ENCODE results near the gene PLAAT2.
A peak's percentile ranks its signal among the peaks of the same experiment; 100 is the strongest.
"Not testable (repeated sequence)": the region's sequence is repeated elsewhere in the genome, so short reads cannot be mapped to it uniquely, and the experiment has no call there.

The PLAAT2 gene

DNA sequence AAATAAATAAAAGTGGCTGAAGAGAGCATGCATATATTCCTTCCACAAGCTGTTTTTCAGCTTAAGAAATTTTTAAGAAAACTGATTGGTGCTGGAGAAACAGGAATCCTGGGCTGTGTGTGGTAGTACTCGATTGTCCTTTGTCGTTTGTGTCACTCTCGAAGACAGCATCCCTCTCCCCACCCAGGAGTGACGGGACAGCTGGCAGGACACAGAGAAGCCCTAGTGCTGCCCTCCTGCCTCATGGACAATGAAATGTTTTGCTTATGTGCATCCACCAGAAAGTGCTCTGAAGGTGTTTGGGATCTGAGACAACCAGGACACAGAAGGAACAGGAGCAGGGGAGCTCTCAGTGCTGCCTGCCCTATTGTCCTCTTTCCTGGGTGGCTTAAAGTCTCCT, 13.8 kb downstream of the PLAAT2 start:
- DNase-seq (ENCODE audit: low spot score) = no peak

GRCh38 chr11:63548178-63548577, 15.0 kb downstream of the PLAAT2 start:
- DNase-seq (ENCODE audit: low spot score) = no peak

- DNase-seq (ENCODE audit: low spot score) = no peak
Measured at GRCh38 chr11:63547061-63547460, 16.1 kb downstream of the PLAAT2 start.

GRCh38 chr11:63543711-63544110, 19.5 kb downstream of the PLAAT2 start:
- no peak for DNase-seq (ENCODE audit: low spot score)

GRCh38 chr11:63542506-63542905, 20.7 kb downstream of the PLAAT2 start:
- DNase-seq (ENCODE audit: low spot score) = not testable (repeated sequence)

DNA sequence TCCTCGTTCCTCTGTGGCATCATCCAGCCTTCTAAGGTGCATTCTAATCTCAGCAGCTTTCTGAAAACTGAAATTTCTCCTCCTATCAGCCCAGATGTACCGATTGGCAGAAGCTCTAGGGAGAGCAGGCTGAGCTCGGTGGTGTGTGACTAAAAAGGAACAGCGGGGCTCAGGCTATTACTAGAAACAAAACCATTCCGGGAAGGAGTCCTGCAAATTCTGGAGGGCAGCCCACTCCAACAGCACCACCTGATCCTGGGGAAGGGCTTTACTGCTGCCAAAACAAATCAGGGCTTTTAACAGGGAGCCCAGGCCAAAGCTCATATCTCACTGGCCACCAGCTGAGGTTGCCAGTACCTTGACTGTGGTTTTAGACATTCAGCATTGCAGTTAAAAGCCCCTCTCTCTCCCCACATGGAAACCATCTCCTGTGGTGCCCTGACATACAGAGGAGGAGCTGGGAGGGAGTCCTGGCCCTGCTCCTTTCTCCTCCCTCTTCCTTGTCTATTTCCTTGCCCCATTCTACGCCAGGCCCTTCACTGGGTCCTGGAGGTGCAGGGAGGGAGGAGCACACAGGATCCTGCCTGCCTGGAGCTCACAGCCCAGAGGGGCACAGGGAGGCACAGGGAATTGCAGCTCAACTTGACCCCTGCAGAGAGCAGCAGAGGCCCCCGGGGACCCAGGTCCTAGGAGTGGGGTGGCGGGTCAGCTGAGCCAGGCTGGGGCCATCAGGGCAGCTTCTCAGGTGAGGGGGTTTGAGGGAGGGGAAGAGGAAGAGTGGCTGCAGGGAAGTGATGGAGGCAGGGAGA, 25.7 kb downstream of the PLAAT2 start:
- DNase-seq (ENCODE audit: low spot score) = no peak

GRCh38 chr11:63536669-63537292, 26.4 kb downstream of the PLAAT2 start, which contains the start of gene PLAAT4:
PLAAT4 (plus strand) TSS chr11:63536808; CDS start chr11:63536869, 61 bp downstream.
- peak; percentile 4 for DNase-seq (ENCODE audit: low spot score)

GRCh38 chr11:63535734-63536133, 27.4 kb downstream of the PLAAT2 start:
- peak; percentile 47 for DNase-seq (ENCODE audit: low spot score)

DNA sequence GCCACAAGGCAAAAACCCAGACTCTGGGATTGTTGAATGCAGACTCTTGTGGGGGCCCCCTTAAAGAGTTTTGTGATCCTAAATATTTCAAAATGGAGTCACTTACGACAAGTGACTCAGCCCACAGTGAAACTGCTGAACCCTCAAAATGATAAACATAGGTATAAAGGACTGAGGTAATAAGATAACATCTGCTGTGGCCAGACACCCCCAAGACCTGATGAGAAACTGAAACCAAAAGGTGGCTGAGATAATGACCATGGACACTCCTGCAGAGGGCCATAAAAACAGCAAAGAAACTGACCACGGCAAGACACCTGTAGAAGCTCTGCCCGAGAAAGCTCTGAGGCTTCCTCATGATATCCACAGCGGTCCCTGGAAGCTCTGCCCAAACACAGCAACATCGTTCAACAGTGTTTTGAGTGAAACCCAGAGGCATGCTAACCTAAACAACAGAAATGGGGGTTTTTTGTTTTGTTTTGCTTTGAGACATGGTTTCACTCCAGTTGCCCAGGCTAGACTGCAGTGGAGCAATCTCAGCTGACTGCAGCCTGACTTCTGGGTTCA, 28.2 kb downstream of the PLAAT2 start:
- no peak for DNase-seq (ENCODE audit: low spot score)

DNA sequence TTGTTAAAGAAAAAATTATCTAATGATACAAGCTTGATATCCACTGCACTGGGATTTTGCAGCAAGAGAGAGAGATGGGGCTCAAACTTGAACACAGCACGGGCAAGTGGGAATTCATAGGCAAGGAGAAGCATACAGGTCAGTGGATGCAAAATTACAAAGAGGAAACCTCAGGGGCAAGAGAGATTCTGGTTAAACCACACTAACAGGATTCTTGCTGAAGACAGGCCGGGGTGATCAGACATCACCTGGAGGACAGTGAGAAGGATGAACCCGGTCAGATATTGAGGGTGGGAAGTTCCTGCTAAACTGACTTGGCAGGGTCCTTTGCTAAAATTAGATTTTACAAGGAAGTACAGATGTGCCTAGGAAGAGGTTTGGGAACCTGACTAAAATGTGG, 29.1 kb downstream of the PLAAT2 start:
- DNase-seq (ENCODE audit: low spot score) = no peak

DNA sequence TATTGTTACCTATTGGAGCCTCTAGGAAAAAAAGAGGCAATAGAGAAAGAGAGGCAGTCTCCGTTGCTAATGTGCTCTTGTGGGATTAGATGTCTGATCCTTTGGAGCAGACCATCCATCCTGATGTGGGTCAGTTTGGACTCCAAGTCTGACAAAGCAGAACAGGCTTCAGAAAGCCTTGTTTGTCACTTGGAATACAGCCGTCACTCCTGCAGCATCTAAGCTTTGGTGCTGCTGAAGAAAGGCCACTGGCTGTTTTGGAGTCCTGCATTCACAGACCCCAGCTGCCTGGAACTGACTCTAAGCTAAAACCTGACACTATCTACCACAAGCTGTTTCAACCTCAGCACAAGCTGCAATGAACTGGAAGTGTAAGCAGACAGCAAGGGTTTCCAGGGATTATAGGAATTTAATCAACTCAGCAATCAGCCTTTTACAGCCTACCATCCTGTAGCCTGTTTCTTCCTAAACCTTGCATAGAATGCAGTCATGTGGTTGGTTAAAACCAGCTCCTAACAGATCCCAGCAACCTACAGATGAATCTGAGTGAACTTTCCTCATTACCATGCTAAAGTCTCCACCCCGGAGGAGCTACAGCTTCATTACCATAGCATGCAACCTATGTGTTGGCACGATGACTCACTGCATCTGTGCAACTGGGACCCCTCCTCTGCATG, 30.2 kb downstream of the PLAAT2 start:
- no peak for DNase-seq (ENCODE audit: low spot score)

DNA sequence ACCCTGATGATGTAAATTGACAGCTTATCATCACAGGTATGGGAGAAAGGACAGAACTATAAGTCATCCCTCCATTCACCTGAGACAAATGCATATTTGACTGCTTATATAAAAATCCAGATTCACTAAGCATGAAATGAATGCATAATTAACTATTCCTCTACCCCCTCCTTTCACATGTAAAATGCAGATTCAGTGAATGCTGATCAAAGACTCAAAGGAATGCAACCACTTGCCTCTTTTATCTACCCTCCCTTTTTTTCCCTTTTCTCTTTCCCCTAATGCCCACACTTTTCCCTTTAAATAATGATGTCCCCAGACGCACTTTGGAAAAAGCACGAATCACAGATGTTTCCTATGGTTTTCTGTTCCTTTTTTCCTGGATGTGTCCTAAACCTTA, 31.1 kb downstream of the PLAAT2 start:
- DNase-seq (ENCODE audit: low spot score) = no peak

DNA sequence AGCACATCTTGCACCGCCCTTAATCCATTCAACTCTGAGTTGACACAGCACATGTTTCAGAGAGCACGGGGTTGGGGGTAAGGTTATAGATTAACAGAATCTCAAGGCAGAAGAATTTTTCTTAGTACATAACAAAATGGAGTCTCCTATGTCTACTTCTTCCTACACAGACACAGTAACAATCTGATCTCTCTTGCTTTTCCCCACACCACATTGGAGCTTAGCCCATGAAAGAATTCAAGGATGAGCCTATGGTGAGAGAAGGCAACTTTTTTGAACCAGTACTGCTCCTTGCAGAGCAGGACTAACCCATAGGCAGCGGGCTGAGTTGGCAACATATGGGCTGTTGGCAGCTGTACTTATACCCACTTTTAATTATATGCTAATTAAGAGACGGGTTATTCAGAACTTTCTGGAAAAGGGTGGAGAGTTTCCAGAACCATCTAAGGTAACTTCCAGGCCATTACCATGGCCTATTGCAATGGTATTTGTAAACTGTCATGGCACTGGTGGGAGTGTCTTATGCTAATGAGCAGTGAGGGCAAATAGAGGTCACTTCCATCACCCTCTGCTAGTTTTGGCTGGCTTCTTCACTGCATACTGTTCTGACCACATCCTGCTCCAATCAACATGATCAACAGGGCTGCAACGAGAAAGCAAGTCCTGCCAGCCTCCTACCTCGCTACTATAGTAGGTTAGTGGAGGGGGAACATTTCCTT, 31.9 kb downstream of the PLAAT2 start:
- not testable (repeated sequence) for DNase-seq (ENCODE audit: low spot score)

DNA sequence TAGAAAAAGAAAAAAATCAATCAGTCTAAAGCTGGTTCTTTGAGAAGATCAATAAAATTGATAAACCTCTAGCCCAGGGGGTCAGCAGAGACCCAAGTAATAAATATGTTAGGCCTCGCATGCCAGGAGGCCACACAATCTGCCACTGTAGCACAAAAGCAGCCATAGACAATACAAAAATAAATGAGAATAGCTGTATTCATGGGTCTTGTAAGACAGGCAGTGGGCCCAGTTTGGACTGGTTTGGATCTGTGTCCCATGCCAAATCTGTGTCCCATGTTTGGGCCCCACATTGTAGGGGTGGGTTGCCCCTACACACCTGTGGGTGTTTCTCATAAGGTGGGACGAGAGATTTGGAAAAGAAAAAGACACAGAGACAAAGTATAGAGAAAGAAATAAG, 33.2 kb downstream of the PLAAT2 start:
- no peak for DNase-seq (ENCODE audit: low spot score)

- not testable (repeated sequence) for DNase-seq (ENCODE audit: low spot score)
Measured at GRCh38 chr11:63529373-63529772, 33.8 kb downstream of the PLAAT2 start.

GRCh38 chr11:63528729-63529278, 34.4 kb downstream of the PLAAT2 start:
- DNase-seq (ENCODE audit: low spot score) = not testable (repeated sequence)

GRCh38 chr11:63528156-63528555, 35.0 kb downstream of the PLAAT2 start:
- not testable (repeated sequence) for DNase-seq (ENCODE audit: low spot score)

GRCh38 chr11:63527667-63528066, 35.5 kb downstream of the PLAAT2 start:
- DNase-seq (ENCODE audit: low spot score) = no peak

DNA sequence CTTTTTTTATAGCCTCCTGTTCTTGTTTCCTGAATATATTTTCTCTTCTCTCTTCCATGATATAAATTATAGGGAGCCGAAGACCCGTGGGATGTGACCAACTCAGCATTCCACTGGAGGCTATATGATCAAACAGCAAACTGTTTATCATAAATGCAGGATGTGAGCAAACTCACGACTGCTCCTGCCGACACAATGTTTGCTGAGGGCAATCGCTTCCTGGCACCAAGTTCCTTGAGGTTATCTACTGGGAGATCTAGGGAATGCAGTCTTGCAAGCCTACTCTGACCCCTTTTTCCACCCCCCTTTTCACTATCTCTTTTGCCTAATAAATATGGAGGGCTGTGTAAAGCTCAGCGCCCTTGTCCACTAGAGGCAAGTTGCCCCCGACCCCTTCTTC, 40.0 kb downstream of the PLAAT2 start:
- no peak for DNase-seq (ENCODE audit: low spot score)

DNA sequence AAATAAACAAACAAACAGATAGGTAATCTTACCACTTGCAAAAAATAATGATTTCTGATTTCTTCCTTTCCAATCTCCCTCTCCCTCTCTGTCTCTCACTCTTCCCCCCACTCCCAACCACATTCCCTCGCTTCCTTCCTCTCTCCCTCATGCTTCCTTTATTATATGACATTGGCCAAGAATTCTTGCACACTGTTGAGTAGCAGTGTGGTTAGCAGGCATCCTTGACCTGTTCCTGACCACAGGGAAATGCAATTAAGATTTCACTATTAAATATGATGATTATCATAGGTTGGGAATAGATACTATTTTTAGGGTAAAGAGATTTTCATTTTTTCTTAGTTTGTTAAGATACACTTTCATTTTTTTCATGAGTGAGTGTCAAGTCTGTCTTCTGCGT, 41.3 kb downstream of the PLAAT2 start:
- no peak for DNase-seq (ENCODE audit: low spot score)

- no peak for DNase-seq (ENCODE audit: low spot score)
Measured at GRCh38 chr11:63520606-63521170, 42.5 kb downstream of the PLAAT2 start.
